ENCODE data around the gene ZNF497.

ZNF497 gene

DNA sequence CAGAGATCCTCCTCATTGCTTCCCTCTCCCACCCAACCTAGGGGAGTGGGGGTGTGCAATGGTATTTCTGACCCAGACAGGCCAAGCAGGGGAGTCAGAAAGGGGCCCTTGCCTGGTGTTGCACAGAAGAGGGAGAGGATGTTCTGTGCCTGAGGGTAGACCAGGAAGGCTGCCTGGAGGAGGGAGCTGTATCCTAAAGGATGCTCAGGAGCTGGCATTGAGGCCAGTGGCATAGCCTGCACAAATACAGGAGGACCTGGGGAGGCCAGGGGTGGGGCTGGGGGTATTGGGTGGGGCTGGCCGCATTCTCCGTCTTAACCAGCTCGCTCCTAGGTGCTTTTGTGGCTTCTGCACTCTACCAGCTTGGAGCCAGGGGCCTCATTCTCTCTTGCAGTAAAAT is 37.4 kb upstream of the ZNF497 start:
- peaks cover 0 to 14% of the 10 kb centered on the region in 2 donors for H3K4me1 ChIP-seq (ENCODE audit: control insufficient read depth in 1 of 2, insufficient read depth in 2 of 2, low read length in 2 of 2)
- no peak overlapping the region for H3K4me3 ChIP-seq (ENCODE audit: low read depth in 1 of 2, low read length in 2 of 2)
- no peak overlapping the region for H3K27ac ChIP-seq (ENCODE audit: low read length)
- H3K9me3 ChIP-seq (ENCODE audit: control insufficient read depth in 1 of 2, low read length in 2 of 2), result no peaks in the 10 kb centered on the region
- H3K36me3 ChIP-seq (ENCODE audit: control insufficient read depth in 1 of 2, insufficient read depth in 2 of 2, low read length in 2 of 2), result peaks cover 3 to 4% of the 10 kb centered on the region in 2 donors
- peaks cover 20% of the 10 kb centered on the region for H3K27me3 ChIP-seq (ENCODE audit: low read depth, low read length)

DNA sequence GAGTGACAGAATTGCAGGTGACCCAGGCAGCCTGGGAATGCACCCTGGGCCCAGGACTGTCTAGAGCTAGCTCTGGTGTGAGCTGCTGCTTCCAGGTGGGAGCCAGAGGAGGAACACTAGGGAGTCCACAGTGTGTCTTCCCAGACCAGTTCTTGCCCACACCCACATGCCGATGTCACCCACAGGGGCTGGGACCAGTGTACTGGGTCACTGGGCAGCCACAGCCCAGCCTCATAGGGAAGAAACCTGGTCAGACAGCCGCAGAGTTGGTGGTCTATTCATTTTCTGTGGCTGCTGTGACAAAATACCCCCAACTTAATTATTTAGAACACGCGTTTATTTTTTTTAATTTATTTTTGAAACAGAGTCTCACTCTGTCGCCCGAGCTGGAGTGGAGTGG is 36.0 kb upstream of the ZNF497 start:
- Histone ChIP-seq H3K4me3 (ENCODE audit: low read depth in 1 of 2, low read length in 2 of 2) (no peak overlapping the region), H3K27me3 (ENCODE audit: low read depth, low read length) (peaks cover 20% of the 10 kb centered on the region), H3K27ac (ENCODE audit: low read length) (no peak overlapping the region), H3K4me1 (ENCODE audit: control insufficient read depth in 1 of 2, insufficient read depth in 2 of 2, low read length in 2 of 2) (peaks cover 0 to 14% of the 10 kb centered on the region in 2 donors), H3K9me3 (ENCODE audit: control insufficient read depth in 1 of 2, low read length in 2 of 2) (no peaks in the 10 kb centered on the region), H3K36me3 (ENCODE audit: control insufficient read depth in 1 of 2, insufficient read depth in 2 of 2, low read length in 2 of 2) (peaks cover 16 to 18% of the 10 kb centered on the region in 2 donors)

DNA sequence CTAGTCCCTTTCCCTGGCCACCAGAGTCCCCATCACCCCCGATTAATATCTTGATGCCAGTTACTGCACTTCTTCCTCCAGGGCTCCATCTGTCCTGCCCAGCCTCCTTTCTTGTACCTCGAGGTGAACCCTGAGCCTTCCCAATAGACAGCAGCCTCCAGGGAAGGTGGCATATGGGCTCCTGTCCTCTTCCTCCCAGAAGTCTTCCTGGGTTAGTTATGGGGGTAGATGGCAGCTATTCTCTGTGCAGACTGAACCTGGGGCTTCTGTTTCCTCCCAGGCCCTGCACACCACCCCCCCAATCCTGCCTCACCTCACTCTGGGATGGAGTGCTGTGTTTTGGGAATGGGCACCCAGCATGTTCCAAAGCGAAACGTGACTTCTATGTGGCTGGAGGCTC is 35.5 kb upstream of the ZNF497 start:
- peaks cover 0 to 14% of the 10 kb centered on the region in 2 donors for H3K4me1 ChIP-seq (ENCODE audit: control insufficient read depth in 1 of 2, insufficient read depth in 2 of 2, low read length in 2 of 2)
- no peak overlapping the region for H3K27ac ChIP-seq (ENCODE audit: low read length)
- H3K9me3 ChIP-seq (ENCODE audit: control insufficient read depth in 1 of 2, low read length in 2 of 2), result no peaks in the 10 kb centered on the region
- peaks cover 20% of the 10 kb centered on the region for H3K27me3 ChIP-seq (ENCODE audit: low read depth, low read length)
- peaks cover 21 to 22% of the 10 kb centered on the region in 2 donors for H3K36me3 ChIP-seq (ENCODE audit: control insufficient read depth in 1 of 2, insufficient read depth in 2 of 2, low read length in 2 of 2)
- H3K4me3 ChIP-seq (ENCODE audit: low read depth in 1 of 2, low read length in 2 of 2), result no peak overlapping the region

- Histone ChIP-seq H3K36me3 (ENCODE audit: control insufficient read depth in 1 of 2, insufficient read depth in 2 of 2, low read length in 2 of 2) (peaks cover 26 to 27% of the 10 kb centered on the region in 2 donors), H3K4me1 (ENCODE audit: control insufficient read depth in 1 of 2, insufficient read depth in 2 of 2, low read length in 2 of 2) (peaks cover 0 to 14% of the 10 kb centered on the region in 2 donors), H3K9me3 (ENCODE audit: control insufficient read depth in 1 of 2, low read length in 2 of 2) (no peaks in the 10 kb centered on the region)
Observed at GRCh38 chr19:58397533-58398037, 35.0 kb upstream of the ZNF497 start.

GRCh38 chr19:58396691-58397532 is 34.4 kb upstream of the ZNF497 start:
- Histone ChIP-seq H3K27me3 (ENCODE audit: low read depth, low read length) (peaks cover 20% of the 10 kb centered on the region), H3K4me3 (ENCODE audit: low read depth in 1 of 2, low read length in 2 of 2) (no peak overlapping the region), H3K36me3 (ENCODE audit: control insufficient read depth in 1 of 2, insufficient read depth in 2 of 2, low read length in 2 of 2) (peaks cover 26 to 30% of the 10 kb centered on the region in 2 donors), H3K27ac (ENCODE audit: low read length) (no peak overlapping the region), H3K9me3 (ENCODE audit: control insufficient read depth in 1 of 2, low read length in 2 of 2) (no peaks in the 10 kb centered on the region), H3K4me1 (ENCODE audit: control insufficient read depth in 1 of 2, insufficient read depth in 2 of 2, low read length in 2 of 2) (peaks cover 0 to 14% of the 10 kb centered on the region in 2 donors)

More at GRCh38 chr19:58397533-58398037, 35.0 kb upstream of the ZNF497 start:
- Histone ChIP-seq H3K4me3 (ENCODE audit: low read depth in 1 of 2, low read length in 2 of 2) (no peak overlapping the region), H3K27ac (ENCODE audit: low read length) (no peak overlapping the region), H3K27me3 (ENCODE audit: low read depth, low read length) (peaks cover 20% of the 10 kb centered on the region)

- Histone ChIP-seq H3K27ac (ENCODE audit: low read length) (no peak overlapping the region), H3K9me3 (ENCODE audit: control insufficient read depth in 1 of 2, low read length in 2 of 2) (no peaks in the 10 kb centered on the region), H3K4me3 (ENCODE audit: low read depth in 1 of 2, low read length in 2 of 2) (no peak overlapping the region)
Observed at GRCh38 chr19:58395979-58396627, 33.6 kb upstream of the ZNF497 start.

GRCh38 chr19:58395220-58395978 is 32.8 kb upstream of the ZNF497 start, which contains the start of gene RNF225:
TSS of gene RNF225 (plus strand) at chr19:58395656. CDS start at chr19:58396090, 434 bp downstream.
- Histone ChIP-seq H3K27me3 (ENCODE audit: low read depth, low read length) (peaks cover 20% of the 10 kb centered on the region), H3K36me3 (ENCODE audit: control insufficient read depth in 1 of 2, insufficient read depth in 2 of 2, low read length in 2 of 2) (peaks cover 30 to 33% of the 10 kb centered on the region in 2 donors), H3K9me3 (ENCODE audit: control insufficient read depth in 1 of 2, low read length in 2 of 2) (no peaks in the 10 kb centered on the region), H3K4me1 (ENCODE audit: control insufficient read depth in 1 of 2, insufficient read depth in 2 of 2, low read length in 2 of 2) (peaks cover 0 to 8% of the 10 kb centered on the region in 2 donors), H3K27ac (ENCODE audit: low read length) (no peak within 1 kb of the TSS), H3K4me3 (ENCODE audit: low read depth in 1 of 2, low read length in 2 of 2) (no peak within 1 kb of the TSS)

More at GRCh38 chr19:58395979-58396627, 33.6 kb upstream of the ZNF497 start:
- peaks cover 20% of the 10 kb centered on the region for H3K27me3 ChIP-seq (ENCODE audit: low read depth, low read length)
- peaks cover 0 to 14% of the 10 kb centered on the region in 2 donors for H3K4me1 ChIP-seq (ENCODE audit: control insufficient read depth in 1 of 2, insufficient read depth in 2 of 2, low read length in 2 of 2)
- H3K36me3 ChIP-seq (ENCODE audit: control insufficient read depth in 1 of 2, insufficient read depth in 2 of 2, low read length in 2 of 2), result peaks cover 26 to 30% of the 10 kb centered on the region in 2 donors

GRCh38 chr19:58394821-58395219 is 32.3 kb upstream of the ZNF497 start:
- H3K9me3 ChIP-seq (ENCODE audit: control insufficient read depth in 1 of 2, low read length in 2 of 2), result no peaks in the 10 kb centered on the region
- peaks cover 20% of the 10 kb centered on the region for H3K27me3 ChIP-seq (ENCODE audit: low read depth, low read length)
- no peak overlapping the region for H3K27ac ChIP-seq (ENCODE audit: low read length)
- H3K36me3 ChIP-seq (ENCODE audit: control insufficient read depth in 1 of 2, insufficient read depth in 2 of 2, low read length in 2 of 2), result peaks cover 30 to 33% of the 10 kb centered on the region in 2 donors
- H3K4me3 ChIP-seq (ENCODE audit: low read depth in 1 of 2, low read length in 2 of 2), result no peak overlapping the region
- H3K4me1 ChIP-seq (ENCODE audit: control insufficient read depth in 1 of 2, insufficient read depth in 2 of 2, low read length in 2 of 2), result peaks cover 0 to 3% of the 10 kb centered on the region in 2 donors

DNA sequence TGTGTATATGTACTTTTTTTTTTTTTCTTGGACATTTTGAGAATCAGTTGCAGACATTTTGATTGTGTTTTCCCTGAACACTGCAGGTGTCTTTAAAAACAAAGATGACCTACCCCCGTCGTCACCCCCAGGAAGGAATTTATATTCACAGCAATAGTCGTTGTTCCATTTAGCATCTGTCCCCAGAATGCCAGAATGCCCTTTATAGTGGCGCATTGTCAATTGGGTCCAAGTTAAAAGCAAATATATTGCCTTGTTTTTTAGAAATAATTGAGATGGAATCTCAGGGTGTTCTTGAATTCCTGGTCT is 31.1 kb upstream of the ZNF497 start:
- no peak overlapping the region for H3K27ac ChIP-seq (ENCODE audit: low read length)
- H3K4me3 ChIP-seq (ENCODE audit: low read depth in 1 of 2, low read length in 2 of 2), result no peak overlapping the region
- peaks cover 35 to 38% of the 10 kb centered on the region in 2 donors for H3K36me3 ChIP-seq (ENCODE audit: control insufficient read depth in 1 of 2, insufficient read depth in 2 of 2, low read length in 2 of 2)
- peaks cover 0 to 3% of the 10 kb centered on the region in 2 donors for H3K4me1 ChIP-seq (ENCODE audit: control insufficient read depth in 1 of 2, insufficient read depth in 2 of 2, low read length in 2 of 2)
- no peaks in the 10 kb centered on the region for H3K9me3 ChIP-seq (ENCODE audit: control insufficient read depth in 1 of 2, low read length in 2 of 2)
- H3K27me3 ChIP-seq (ENCODE audit: low read depth, low read length), result peaks cover 20% of the 10 kb centered on the region

GRCh38 chr19:58392945-58393724 is 30.6 kb upstream of the ZNF497 start:
- peaks cover 35 to 38% of the 10 kb centered on the region in 2 donors for H3K36me3 ChIP-seq (ENCODE audit: control insufficient read depth in 1 of 2, insufficient read depth in 2 of 2, low read length in 2 of 2)
- H3K27me3 ChIP-seq (ENCODE audit: low read depth, low read length), result peaks cover 20% of the 10 kb centered on the region
- no peak overlapping the region for H3K4me3 ChIP-seq (ENCODE audit: low read depth in 1 of 2, low read length in 2 of 2)
- H3K4me1 ChIP-seq (ENCODE audit: control insufficient read depth in 1 of 2, insufficient read depth in 2 of 2, low read length in 2 of 2), result peaks cover 0 to 6% of the 10 kb centered on the region in 2 donors
- H3K9me3 ChIP-seq (ENCODE audit: control insufficient read depth in 1 of 2, low read length in 2 of 2), result no peaks in the 10 kb centered on the region
- no peak overlapping the region for H3K27ac ChIP-seq (ENCODE audit: low read length)
